ENCODE measurements around the gene PCGF1.

DNA sequence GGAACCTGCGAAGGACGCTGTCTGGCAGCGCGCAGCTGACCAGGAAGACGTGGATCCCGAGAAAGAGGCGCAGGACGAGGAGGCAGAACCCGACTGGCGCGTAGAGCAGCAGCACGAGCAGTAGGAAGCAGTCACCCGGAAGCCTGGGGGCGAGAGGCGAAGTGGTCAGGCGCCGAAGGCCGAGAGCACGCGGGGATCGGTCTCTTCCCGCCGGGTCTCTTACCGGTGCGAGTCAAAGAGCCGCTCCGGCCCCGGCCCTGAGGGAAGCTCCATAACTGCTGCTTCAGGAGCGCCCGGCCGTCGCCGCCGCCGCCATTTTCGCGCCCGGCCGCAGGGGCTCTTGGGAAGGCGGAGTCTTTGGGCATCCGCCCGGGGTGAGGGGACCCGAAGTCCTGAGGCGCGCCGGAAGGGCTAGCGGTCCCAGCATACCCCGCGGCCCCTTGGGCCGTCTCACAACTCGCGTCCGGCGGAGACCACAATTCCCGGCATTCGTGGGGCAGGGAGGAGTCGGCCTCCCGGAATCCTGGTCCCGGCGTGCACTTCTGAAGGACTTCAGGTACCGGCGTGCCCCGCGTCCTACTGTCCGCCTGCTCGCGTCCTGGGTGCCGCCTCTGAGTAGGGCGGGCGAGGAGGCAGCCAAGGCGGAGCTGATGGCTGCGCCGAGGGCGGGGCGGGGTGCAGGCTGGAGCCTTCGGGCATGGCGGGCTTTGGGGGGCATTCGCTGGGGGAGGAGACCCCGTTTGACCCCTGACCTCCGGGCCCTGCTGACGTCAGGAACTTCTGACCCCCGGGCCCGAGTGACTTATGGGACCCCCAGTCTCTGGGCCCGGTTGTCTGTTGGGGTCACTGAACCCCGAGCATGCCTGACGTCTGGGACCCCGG, 22.1 kb upstream of the PCGF1 start, which contains the start of the genes AUP1 and HTRA2:
- TF ChIP-seq, protein P1, sequence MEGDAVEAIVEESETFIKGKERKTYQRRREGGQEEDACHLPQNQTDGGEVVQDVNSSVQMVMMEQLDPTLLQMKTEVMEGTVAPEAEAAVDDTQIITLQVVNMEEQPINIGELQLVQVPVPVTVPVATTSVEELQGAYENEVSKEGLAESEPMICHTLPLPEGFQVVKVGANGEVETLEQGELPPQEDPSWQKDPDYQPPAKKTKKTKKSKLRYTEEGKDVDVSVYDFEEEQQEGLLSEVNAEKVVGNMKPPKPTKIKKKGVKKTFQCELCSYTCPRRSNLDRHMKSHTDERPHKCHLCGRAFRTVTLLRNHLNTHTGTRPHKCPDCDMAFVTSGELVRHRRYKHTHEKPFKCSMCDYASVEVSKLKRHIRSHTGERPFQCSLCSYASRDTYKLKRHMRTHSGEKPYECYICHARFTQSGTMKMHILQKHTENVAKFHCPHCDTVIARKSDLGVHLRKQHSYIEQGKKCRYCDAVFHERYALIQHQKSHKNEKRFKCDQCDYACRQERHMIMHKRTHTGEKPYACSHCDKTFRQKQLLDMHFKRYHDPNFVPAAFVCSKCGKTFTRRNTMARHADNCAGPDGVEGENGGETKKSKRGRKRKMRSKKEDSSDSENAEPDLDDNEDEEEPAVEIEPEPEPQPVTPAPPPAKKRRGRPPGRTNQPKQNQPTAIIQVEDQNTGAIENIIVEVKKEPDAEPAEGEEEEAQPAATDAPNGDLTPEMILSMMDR (conservative IDR thresholded peaks at IDR 0.05; ENCODE audit: low read length) = no peak
- TF ChIP-seq EZH2phosphoT487 (IDR thresholded peaks at IDR 0.05; ENCODE audit: borderline replicate concordance, low read depth, low read length) = no peak
